ENCODE measurements around the gene PLCB2.

- no peak for TF ChIP-seq CTCF (conservative IDR thresholded peaks at IDR 0.05; ENCODE audit: low read length)
- no peak for TF ChIP-seq EZH2phosphoT487 (IDR thresholded peaks at IDR 0.05; ENCODE audit: borderline replicate concordance)
Observed at GRCh38 chr15:40342416-40343320, 34.9 kb upstream of the PLCB2 start.

Measured in Loucy (cell line).